H9 (cell line): ENCODE measurements around the gene ACSL3. TPM values are rescaled to one million over a fixed set of nuclear protein-coding genes. Genes with fewer than 3 reads are reported as not detected.

ENCODE experiments used
- DNase-seq: peaks from one replicate; pipeline ENCODE4 v3.0.0-alpha.2; 2017
- H2AFZ ChIP-seq: one replicate; pipeline ENCODE4 v1.6.1; 2013; ENCODE audit warnings: mild to moderate bottlenecking, low read length, control low read depth, moderate library complexity
- H2AK5ac ChIP-seq: 2 replicates; pipeline ENCODE4 v1.6.1; 2013; ENCODE audit warnings: low read length, control low read depth, mixed read lengths; ENCODE audit not compliant: insufficient read length
- H2BK120ac ChIP-seq: one replicate; pipeline ENCODE4 v1.6.1; 2013; ENCODE audit warnings: low read depth, mild to moderate bottlenecking, low read length, control low read depth, inconsistent platforms; ENCODE audit not compliant: poor library complexity, severe bottlenecking
- H2BK12ac ChIP-seq: 2 replicates; pipeline ENCODE4 v1.6.1; 2013; ENCODE audit warnings: low read length, control low read depth, mixed read lengths, low read depth; ENCODE audit not compliant: insufficient read length
- H2BK15ac ChIP-seq: 2 replicates; pipeline ENCODE4 v1.6.1; 2013; ENCODE audit warnings: low read depth, low read length, control low read depth
- H2BK20ac ChIP-seq: one replicate; pipeline ENCODE4 v1.6.1; 2013; ENCODE audit warnings: low read depth, mild to moderate bottlenecking, low read length, control low read depth, inconsistent platforms; ENCODE audit not compliant: poor library complexity, severe bottlenecking
- H2BK5ac ChIP-seq: 2 replicates; pipeline ENCODE4 v1.6.1; 2013; ENCODE audit warnings: low read length, control low read depth, mixed read lengths; ENCODE audit not compliant: insufficient read length
- H3K14ac ChIP-seq: 2 replicates; pipeline ENCODE4 v1.6.1; 2013; ENCODE audit warnings: low read length, control low read depth; ENCODE audit not compliant: insufficient read depth
- H3K18ac ChIP-seq: 2 replicates; pipeline ENCODE4 v1.6.1; 2013; ENCODE audit warnings: low read depth, mild to moderate bottlenecking, mixed read lengths, low read length, control low read depth; ENCODE audit not compliant: insufficient read length
- H3K23ac ChIP-seq: 2 replicates; pipeline ENCODE4 v1.6.1; 2013; ENCODE audit warnings: low read length, control low read depth, mixed read lengths, low read depth; ENCODE audit not compliant: insufficient read length
- H3K23me2 ChIP-seq: 2 replicates; pipeline ENCODE4 v1.6.1; 2013; ENCODE audit warnings: low read depth, mild to moderate bottlenecking, mixed read lengths, low read length, control low read depth; ENCODE audit not compliant: insufficient read length, poor library complexity, severe bottlenecking
- H3K27ac ChIP-seq: 2 replicates; pipeline ENCODE4 v1.5.1; 2013; ENCODE audit warnings: low read length, control low read depth, mixed read lengths, low read depth; ENCODE audit not compliant: insufficient read length
- H3K27me3 ChIP-seq: 2 replicates; pipeline ENCODE4 v1.6.1; 2013; ENCODE audit warnings: low read length, control low read depth, inconsistent platforms; ENCODE audit not compliant: insufficient read depth
- H3K4ac ChIP-seq: 2 replicates; pipeline ENCODE4 v1.6.1; 2013; ENCODE audit warnings: low read depth, mild to moderate bottlenecking, control low read depth, inconsistent platforms, low read length, moderate library complexity
- H3K4me1 ChIP-seq: 2 replicates; pipeline ENCODE4 v1.6.1; 2013; ENCODE audit warnings: low read length, control low read depth, inconsistent platforms; ENCODE audit not compliant: insufficient read depth
- H3K4me2 ChIP-seq: 2 replicates; pipeline ENCODE4 v1.6.1; 2013; ENCODE audit warnings: low read length, control low read depth, mixed read lengths; ENCODE audit not compliant: insufficient read length, insufficient read depth
- H3K56ac ChIP-seq: 2 replicates; pipeline ENCODE4 v1.6.1; 2013; ENCODE audit warnings: low read depth, mild to moderate bottlenecking, mixed read lengths, low read length, control low read depth; ENCODE audit not compliant: insufficient read length
- H3K79me1 ChIP-seq: 2 replicates; pipeline ENCODE4 v1.6.1; 2013; ENCODE audit warnings: low read depth, mild to moderate bottlenecking, moderate library complexity, low read length, control low read depth, inconsistent platforms; ENCODE audit not compliant: insufficient read depth, poor library complexity, severe bottlenecking
- H3K79me2 ChIP-seq: 2 replicates; pipeline ENCODE4 v1.6.1; 2013; ENCODE audit warnings: low read length, control low read depth, inconsistent platforms; ENCODE audit not compliant: insufficient read depth
- H3K9ac ChIP-seq: 2 replicates; pipeline ENCODE4 v1.6.1; 2013; ENCODE audit warnings: low read length, control low read depth, mixed read lengths; ENCODE audit not compliant: insufficient read length; ENCODE audit errors: extremely low read depth
- H3K9me3 ChIP-seq: one replicate; pipeline ENCODE4 v1.6.1; 2013; ENCODE audit warnings: low read depth, low read length, inconsistent platforms; ENCODE audit not compliant: control insufficient read depth
- H3T11ph ChIP-seq: one replicate; pipeline ENCODE4 v1.6.1; 2013; ENCODE audit warnings: mild to moderate bottlenecking, low read length, control low read depth, inconsistent platforms
- H4K20me1 ChIP-seq: one replicate; pipeline ENCODE4 v1.6.1; 2013; ENCODE audit not compliant: control insufficient read depth, insufficient read length, insufficient read depth
- H4K5ac ChIP-seq: 2 replicates; pipeline ENCODE4 v1.6.1; 2013; ENCODE audit warnings: low read depth, mild to moderate bottlenecking, mixed read lengths, low read length, control low read depth; ENCODE audit not compliant: insufficient read length
- H4K8ac ChIP-seq: replicated peaks from 2 replicates; pipeline ENCODE4 v1.6.1; 2013; ENCODE audit warnings: low read length, control low read depth, mixed read lengths, low read depth; ENCODE audit not compliant: insufficient read length
- H4K91ac ChIP-seq: 2 replicates; pipeline ENCODE4 v1.6.1; 2013; ENCODE audit warnings: low read depth, mild to moderate bottlenecking, moderate library complexity, mixed read lengths, low read length, control low read depth; ENCODE audit not compliant: insufficient read length
- H3K27ac Mint-ChIP-seq, 3 experiments: 2 replicates in 2 of 3; 3 replicates in 1 of 3; pipeline ENCODE4 v1.8.0; 2020 to 2021; ENCODE audit warnings: mixed read lengths in 3 of 3, mild to moderate bottlenecking in 1 of 3, moderate library complexity in 1 of 3
- H3K27me3 Mint-ChIP-seq: 2 replicates; pipeline ENCODE4 v1.8.0; 2021; ENCODE audit warnings: low read depth, mild to moderate bottlenecking, moderate library complexity, mixed read lengths
- H3K36me3 Mint-ChIP-seq, 3 experiments: 2 replicates in 2 of 3; 3 replicates in 1 of 3; pipeline ENCODE4 v1.8.0; 2020 to 2021; ENCODE audit warnings: low read depth in 3 of 3, mixed read lengths in 3 of 3; ENCODE audit not compliant: insufficient read depth in 1 of 3
- H3K4me1 Mint-ChIP-seq, 2 experiments: 2 replicates each; pipeline ENCODE4 v1.8.0; 2020; ENCODE audit warnings: mixed read lengths in 2 of 2
- H3K4me3 Mint-ChIP-seq, 2 experiments: 2 replicates in 1 of 2; 3 replicates in 1 of 2; pipeline ENCODE4 v1.8.0; 2020 to 2021; ENCODE audit warnings: mild to moderate bottlenecking in 2 of 2, mixed read lengths in 2 of 2, moderate library complexity in 1 of 2
- H3K9me3 Mint-ChIP-seq, 2 experiments: 2 replicates in 1 of 2; 3 replicates in 1 of 2; pipeline ENCODE4 v1.8.0; 2020; ENCODE audit warnings: mild to moderate bottlenecking in 2 of 2, mixed read lengths in 2 of 2, moderate library complexity in 1 of 2
- CTCF ChIP-seq: fragments of 200-600 bp; sonication (generic); conservative IDR thresholded peaks from 3 replicates; pipeline ENCODE4 v1.8.0; 2021; ENCODE audit warnings: antibody characterized with exemption, mild to moderate bottlenecking
- WGBS: extraction: QIAGEN DNeasy Blood & Tissue Kit; methylation state at CpG from one replicate; pipeline ENCODE4 v1.1.7; 2013; ENCODE audit warnings: missing lambda C conversion rate, low lambda C conversion rate, mixed read lengths; ENCODE audit not compliant: insufficient read length; ENCODE audit errors: extremely low coverage; 5-methylcytosine and 5-hydroxymethylcytosine counted together
- total RNA-seq: library from RNA; stranded (reverse); gene quantifications from 2 replicates; pipeline ENCODE4 v1.2.1, GENCODE V29; 2021

Gene ACSL3
- total RNA-seq, 1 experiment from 2014 or later: 60.9 TPM

- no peak overlapping the region for H2BK12ac ChIP-seq
- H4K91ac ChIP-seq: no peak overlapping the region
- H3K14ac ChIP-seq: no peak overlapping the region
- no peak overlapping the region for H4K8ac ChIP-seq
- H2BK5ac ChIP-seq: no peak overlapping the region
- no peak overlapping the region for H3K18ac ChIP-seq
- Mint-ChIP-seq H3K27ac (no peak overlapping the region; a peak in 2 of 7 replicates), H3K4me3 (no peak overlapping the region), H3K9me3 (no peaks in the 10 kb centered on the region), H3K27me3 (no peaks in the 10 kb centered on the region), H3K4me1 (peaks cover 40 to 41% of the 10 kb centered on the region in 2 experiments), H3K36me3 (peaks cover 17 to 24% (median 20%) of the 10 kb centered on the region in 3 experiments; a peak in 6 of 7 replicates)
- TF ChIP-seq CTCF: peak; percentile 66
- no peak overlapping the region for H2BK120ac ChIP-seq
- no peak overlapping the region for H3T11ph ChIP-seq
- H3K9me3 ChIP-seq: no peaks in the 10 kb centered on the region
- H4K20me1 ChIP-seq: no peaks in the 10 kb centered on the region
- no CpG with 5 or more reads among the region's 7 CpGs for WGBS
- H3K79me2 ChIP-seq: peaks cover 2% of the 10 kb centered on the region; the same call in 1 of the 2 replicates
- H3K4me1 ChIP-seq: no peaks in the 10 kb centered on the region; the same call in 1 of the 2 replicates
- H3K4me2 ChIP-seq: no peak overlapping the region
- no peaks in the 10 kb centered on the region for H3K79me1 ChIP-seq
- no peak overlapping the region for H2BK20ac ChIP-seq
- no peak overlapping the region for H2AFZ ChIP-seq
- H2AK5ac ChIP-seq: no peak overlapping the region
- no peak overlapping the region for H3K4ac ChIP-seq
- no peak for DNase-seq
- H3K23me2 ChIP-seq: no peaks in the 10 kb centered on the region
- no peak overlapping the region for H4K5ac ChIP-seq
- no peak overlapping the region for H3K27ac ChIP-seq
- no peak overlapping the region for H3K9ac ChIP-seq
- H3K27me3 ChIP-seq: no peaks in the 10 kb centered on the region
- H2BK15ac ChIP-seq: no peak overlapping the region
- H3K56ac ChIP-seq: no peak overlapping the region
- H3K23ac ChIP-seq: no peak overlapping the region
Measured at GRCh38 chr2:222915092-222915957, 54.5 kb downstream of the ACSL3 start.
